HG02763 (cell line): ENCODE data around the gene LRRC23.

ENCODE experiments used
- ATAC-seq: cut with Tn5 transposase; IDR thresholded peaks from one replicate; pipeline ENCODE4 v1.9.1; 2021; ENCODE audit warnings: mild to moderate bottlenecking, moderate library complexity; ENCODE audit not compliant: unreplicated experiment

LRRC23 gene

DNA sequence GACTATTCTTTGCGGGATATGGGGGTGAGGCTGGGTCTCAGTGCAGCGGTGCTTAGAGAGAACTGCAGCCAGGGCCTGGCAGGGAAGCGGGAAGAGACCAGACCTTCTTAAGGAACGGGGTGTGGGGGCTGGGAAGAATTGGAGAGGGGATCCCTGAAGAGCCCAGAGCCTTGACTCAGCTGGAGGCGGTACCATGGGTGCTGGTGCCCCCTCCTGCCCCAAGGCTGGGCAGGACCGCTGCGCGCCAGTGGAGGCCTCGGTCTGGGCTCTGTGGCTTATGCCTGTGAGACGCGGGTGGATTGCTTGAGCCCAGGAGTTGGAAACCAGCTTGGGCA lies 37.7 kb downstream of the LRRC23 start:
- no peak for ATAC-seq

GRCh38 chr12:6943389-6943721 lies 38.7 kb downstream of the LRRC23 start:
- peak; percentile 26 for ATAC-seq

GRCh38 chr12:6943722-6944380 lies 39.2 kb downstream of the LRRC23 start, which contains the start of the genes C12orf57 and RNU7-1:
Gene C12orf57 (plus strand): TSS chr12:6944022. CDS start chr12:6944122, 100 bp downstream.
Gene RNU7-1 (plus strand): TSS chr12:6943816.
- peak; percentile 27 for ATAC-seq

- ATAC-seq = peak; percentile 43
These were observed 40.0 kb downstream of the LRRC23 start for GRCh38 chr12:6944381-6945186.

DNA sequence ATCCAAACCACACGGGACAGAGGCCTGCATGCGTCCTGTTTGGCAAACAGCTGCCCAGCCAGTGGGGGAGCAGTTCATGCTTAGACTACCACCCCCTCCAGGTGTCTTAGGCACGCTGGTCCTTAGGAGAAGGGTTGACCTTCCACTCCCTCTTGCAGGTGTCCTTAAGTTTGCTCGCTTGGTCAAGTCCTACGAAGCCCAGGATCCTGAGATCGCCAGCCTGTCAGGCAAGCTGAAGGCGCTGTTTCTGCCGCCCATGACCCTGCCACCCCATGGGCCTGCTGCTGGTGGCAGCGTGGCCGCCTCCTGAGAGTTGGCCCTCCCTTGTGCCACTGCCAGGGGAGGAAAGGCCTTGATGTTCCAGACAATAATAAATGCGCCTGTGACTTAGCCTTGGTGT lies 41.0 kb downstream of the LRRC23 start:
- ATAC-seq = no peak

DNA sequence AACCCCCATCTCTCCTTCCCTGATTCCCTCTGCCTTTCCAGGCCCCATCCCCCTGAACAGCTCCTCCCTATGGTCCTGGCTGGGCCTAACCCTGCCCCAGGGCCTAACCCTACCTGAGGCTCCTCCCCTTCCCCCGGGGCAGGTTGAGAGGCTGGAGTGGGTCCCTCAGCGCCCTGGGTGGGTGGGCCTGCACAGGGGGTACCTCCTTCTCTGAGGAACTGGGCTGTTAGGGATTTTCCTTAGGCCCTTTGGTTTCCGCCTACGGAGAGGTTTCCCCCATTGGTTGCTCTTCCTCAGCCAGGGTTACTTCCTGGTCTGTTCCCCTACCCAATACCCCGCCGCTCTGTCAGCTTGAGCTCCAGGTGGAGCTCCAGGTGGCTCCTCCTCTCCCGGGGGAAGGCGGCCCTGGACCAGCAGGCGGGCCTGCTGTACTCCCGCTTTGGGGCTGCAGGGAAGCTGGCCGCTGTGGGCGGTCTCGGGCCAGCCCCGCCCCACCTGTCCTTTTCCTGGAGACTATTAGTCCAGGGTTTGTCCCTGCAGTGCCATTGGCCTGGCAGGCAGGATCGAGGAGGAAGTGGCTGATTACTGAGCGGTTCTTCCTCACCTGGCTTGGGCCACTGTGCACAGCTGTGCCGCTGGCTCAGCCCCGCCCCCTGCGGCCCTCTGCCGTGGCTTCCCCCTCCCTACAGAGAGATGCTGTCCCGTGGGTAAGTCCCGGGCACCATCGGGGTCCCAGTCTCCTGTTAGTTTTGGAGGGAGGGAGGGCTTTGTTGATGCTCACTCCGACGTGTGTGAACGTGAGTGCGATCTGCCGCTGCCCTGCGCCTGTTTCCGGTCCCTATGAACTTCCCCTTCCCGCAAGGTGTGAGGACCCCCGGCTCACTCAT lies 41.7 kb downstream of the LRRC23 start:
- peak; percentile 22 for ATAC-seq

- ATAC-seq = no peak
These were observed 42.3 kb downstream of the LRRC23 start for GRCh38 chr12:6946920-6947374.

GRCh38 chr12:6947615-6948014 lies 43.0 kb downstream of the LRRC23 start:
- no peak for ATAC-seq

DNA sequence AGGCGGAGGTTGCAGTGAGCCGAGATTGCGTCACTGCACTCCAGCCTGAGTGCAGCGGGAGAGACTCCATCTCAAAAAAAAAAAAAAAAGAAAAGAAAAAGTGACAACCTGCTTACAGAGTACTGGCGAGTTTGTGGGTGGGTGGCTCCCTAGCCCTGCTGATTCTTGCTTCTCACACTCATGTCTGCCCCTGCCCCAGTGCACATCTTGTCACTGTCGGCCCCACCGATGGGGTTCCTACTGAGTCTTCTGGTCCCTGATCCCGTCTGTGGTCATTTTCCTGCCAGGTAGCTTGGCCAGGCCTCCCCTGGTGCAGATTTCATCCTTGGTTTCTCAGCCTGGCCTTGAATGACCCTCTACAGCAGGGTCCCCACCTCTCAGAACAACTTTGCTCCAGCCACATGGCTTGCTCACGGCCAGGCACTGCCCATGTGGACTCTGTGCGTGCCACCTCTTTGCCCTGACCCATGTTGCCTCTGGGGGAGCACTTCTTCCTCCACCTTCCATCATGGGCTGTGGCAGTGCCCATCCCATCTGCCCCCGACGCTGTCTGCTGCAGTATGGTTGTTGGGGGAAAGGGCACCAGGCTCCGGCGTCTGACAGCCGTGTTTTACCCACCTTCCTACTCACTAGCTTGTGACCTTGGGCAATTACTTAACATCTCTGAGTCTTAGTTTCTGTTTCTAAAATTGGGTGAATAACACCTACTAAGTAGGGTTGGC lies 44.4 kb downstream of the LRRC23 start:
- ATAC-seq = no peak

- no peak for ATAC-seq
These were observed 45.8 kb downstream of the LRRC23 start for GRCh38 chr12:6950401-6950801.

- no peak for ATAC-seq
These were observed 46.4 kb downstream of the LRRC23 start, which contains the start of gene PTPN6 for GRCh38 chr12:6950811-6951540. Gene PTPN6 (plus strand): TSS chr12:6951356. CDS start chr12:6951513, 157 bp downstream.

- no peak for ATAC-seq
These were observed 47.0 kb downstream of the LRRC23 start for GRCh38 chr12:6951551-6952120.

DNA sequence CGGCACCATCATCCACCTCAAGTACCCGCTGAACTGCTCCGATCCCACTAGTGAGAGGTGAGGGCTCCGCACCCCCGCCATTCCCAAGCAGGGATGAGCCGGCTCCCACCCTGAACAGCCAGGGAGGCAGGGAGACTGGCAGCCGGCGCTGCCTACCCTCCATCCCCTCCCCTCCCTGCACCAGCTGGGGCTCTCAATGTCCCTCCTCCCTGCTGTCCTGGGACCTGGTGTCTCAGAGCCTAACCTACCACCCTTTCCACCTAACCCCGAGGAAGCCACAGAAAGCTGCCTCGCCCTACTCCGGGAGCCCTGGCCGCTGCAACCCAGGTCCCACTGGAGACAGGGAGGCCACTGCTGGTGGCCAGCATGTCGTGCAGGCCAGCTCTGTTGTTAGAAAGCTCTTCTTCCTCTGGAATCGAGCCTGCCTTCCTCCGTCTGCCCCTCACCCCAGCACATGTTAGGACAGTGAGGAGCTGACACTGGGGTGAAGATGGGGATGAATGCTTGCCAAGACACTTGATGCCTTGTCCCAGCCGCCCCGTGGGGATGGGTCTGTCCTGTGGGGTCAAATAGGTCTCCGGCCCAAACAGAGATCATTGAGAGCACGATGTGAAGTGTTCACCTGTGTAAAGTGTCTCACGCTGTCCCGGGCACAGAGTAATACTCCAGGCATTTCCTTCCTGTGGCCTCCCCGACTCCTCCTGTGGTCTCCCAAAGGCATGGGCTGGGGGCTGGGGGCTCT lies 47.7 kb downstream of the LRRC23 start:
- ATAC-seq = no peak

GRCh38 chr12:6952863-6953441 lies 48.3 kb downstream of the LRRC23 start:
- no peak for ATAC-seq

DNA sequence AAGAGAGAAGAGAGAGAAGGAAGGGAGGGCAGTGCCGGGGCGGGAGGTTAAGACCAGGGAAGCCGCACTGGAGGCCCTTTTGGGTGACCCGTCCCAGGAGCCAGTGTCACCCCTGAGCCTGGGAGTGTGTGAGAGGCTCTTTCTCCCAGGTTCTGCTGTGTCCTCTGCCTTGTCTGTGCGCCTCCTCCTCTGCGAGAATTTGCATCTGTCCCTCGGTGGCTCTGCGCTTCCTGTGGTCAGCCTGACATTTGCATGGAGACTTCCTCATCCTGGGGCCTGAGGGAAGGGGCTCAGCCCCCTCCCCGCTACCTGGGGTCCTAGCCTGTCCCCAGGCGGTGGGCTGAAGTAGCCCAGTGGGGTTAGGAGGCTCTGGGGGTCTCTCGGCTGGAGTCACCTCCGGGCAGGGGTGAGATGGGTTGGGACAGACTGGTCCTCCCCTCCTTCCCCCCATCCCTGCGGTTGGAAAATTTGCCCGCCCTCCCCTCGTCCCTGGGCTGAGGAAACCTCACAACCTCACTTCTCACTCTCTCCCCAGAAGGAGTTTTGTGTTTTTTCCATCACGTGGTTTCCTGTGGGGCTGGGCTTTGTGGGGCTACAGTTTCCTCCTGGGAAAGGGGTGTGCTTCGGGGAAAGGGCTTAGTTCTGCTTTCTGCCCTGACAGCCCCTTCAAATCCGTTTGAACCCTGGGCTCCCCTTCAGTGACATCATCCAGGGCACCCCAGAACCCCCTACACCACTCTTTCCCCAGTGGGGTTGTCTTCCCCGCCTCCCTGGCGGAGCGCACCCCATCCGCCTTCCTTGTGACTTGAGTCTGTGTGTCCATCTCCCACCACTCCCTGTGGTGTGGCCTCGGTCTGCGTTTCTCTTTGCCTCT lies 49.1 kb downstream of the LRRC23 start:
- ATAC-seq = peak; percentile 47

DNA sequence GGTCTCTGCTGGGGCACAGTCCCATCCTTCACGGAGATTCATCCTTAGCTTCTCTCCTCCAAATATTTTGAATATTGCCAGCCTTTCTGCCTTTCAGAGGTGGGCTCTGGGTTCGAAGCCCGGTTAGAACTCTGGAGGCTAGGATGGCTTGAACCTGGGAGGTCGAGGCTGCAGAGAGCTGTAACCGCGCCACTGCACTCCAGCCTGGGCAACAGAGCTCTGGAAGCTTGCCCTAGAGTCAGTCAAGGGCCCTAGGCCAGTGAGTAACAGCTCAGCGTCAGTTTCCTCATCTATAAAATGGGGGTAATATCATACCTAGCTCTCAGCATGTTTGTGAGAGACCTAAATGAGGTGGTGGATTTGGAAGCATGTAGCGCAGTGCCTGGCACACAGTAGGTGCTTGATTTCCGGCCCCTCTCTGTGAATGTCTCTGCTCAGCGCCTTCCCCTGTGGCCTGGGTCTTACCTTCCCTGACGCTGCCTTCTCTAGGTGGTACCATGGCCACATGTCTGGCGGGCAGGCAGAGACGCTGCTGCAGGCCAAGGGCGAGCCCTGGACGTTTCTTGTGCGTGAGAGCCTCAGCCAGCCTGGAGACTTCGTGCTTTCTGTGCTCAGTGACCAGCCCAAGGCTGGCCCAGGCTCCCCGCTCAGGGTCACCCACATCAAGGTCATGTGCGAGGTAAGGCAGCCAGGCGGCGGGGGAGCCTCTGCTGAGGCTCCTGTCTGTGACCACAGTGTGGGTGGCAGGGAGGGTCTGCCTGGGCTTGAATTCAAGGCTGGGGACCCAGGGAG lies 49.9 kb downstream of the LRRC23 start:
- ATAC-seq = no peak
